ENCODE measurements around the gene UBTF. TPM values are rescaled to one million over a fixed set of nuclear protein-coding genes. Genes with fewer than 3 reads are reported as not detected.

UBTF gene
- total and polyA plus RNA-seq, 9 of the 15 experiments (the other 6 are each of a cell fraction or from before 2014, with no cell fraction given) = 1.2 to 113 (median 83.6) TPM

DNA sequence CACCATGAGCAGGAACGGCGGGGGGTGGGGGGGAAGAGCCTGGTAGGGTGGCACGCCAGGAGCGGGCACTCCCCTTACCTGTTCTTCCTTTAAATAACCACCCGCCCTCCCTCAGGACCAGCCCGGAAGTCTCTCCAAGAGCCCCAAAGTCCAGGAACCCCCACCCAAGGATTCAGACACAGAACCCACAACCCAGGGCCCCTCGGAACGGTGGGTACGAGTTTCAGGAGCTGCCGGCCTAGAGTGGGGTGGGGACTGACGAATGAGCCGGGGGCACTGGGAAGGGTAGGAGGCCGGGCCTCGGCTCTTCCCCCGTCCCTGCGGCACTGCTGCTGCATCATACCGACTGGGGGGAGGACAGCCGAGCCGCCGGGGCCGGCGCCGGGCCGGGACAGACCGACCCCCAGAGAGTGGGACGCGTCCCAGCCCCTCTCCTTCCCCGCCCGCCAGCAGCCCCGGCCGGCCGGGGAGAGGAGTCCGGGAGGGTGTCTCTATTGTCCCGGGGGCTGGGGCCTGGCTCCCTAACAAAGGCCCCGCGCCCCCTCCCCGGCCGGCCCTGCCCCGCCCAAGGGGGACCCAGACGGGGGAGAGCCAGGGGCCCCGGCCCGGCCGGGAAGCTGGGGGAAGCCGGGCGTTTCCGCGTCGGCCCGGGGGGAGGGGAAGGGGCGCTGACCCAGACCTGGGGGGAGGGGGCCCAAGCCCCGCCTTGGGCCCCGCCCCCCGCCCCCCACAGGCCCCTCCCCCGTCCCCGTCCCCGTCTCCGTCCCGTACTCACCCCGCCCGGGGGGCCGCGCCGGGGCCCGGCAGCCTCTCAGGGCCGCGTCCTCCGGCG, 20.5 kb downstream of the UBTF start (continued):
- TF ChIP-seq DLX4 (CRISPR knock-in tag; IDR thresholded peaks at IDR 0.05) (no peak), ZNF445 (CRISPR knock-in tag; IDR thresholded peaks at IDR 0.05; ENCODE audit: low read depth) (no peak), GATA2 (CRISPR knock-in tag; IDR thresholded peaks at IDR 0.05) (no peak), SMAD4 (CRISPR knock-in tag; conservative IDR thresholded peaks at IDR 0.05) (no peak), NR1H2 (CRISPR knock-in tag; IDR thresholded peaks at IDR 0.05) (0 out of 2 replicates have a peak, but pooled peaks have one; percentile 4), CTBP1 (IDR thresholded peaks at IDR 0.05; ENCODE audit: borderline replicate concordance) (no peak), CCAR2 (IDR thresholded peaks at IDR 0.05; ENCODE audit: low read depth, low read length) (no peak), HINFP (tag; conservative IDR thresholded peaks at IDR 0.05; ENCODE audit: low read depth) (no peak), FOXM1 (IDR thresholded peaks at IDR 0.05; ENCODE audit: low read depth) (no peak), FOXM1 (CRISPR knock-in tag; IDR thresholded peaks at IDR 0.05; ENCODE audit: low read depth) (no peak), ZNF592 (IDR thresholded peaks at IDR 0.05) (no peak), ZNF584 (CRISPR knock-in tag; IDR thresholded peaks at IDR 0.05; ENCODE audit: low read depth) (no peak), TBL1XR1 (IDR thresholded peaks at IDR 0.05; ENCODE audit: low read length in 2 of 2) (no peak), HCFC1 (IDR thresholded peaks at IDR 0.05; ENCODE audit: low read depth, low read length) (no peak), LEF1 (IDR thresholded peaks at IDR 0.05) (no peak)
- TF ChIP-seq, protein P1, sequence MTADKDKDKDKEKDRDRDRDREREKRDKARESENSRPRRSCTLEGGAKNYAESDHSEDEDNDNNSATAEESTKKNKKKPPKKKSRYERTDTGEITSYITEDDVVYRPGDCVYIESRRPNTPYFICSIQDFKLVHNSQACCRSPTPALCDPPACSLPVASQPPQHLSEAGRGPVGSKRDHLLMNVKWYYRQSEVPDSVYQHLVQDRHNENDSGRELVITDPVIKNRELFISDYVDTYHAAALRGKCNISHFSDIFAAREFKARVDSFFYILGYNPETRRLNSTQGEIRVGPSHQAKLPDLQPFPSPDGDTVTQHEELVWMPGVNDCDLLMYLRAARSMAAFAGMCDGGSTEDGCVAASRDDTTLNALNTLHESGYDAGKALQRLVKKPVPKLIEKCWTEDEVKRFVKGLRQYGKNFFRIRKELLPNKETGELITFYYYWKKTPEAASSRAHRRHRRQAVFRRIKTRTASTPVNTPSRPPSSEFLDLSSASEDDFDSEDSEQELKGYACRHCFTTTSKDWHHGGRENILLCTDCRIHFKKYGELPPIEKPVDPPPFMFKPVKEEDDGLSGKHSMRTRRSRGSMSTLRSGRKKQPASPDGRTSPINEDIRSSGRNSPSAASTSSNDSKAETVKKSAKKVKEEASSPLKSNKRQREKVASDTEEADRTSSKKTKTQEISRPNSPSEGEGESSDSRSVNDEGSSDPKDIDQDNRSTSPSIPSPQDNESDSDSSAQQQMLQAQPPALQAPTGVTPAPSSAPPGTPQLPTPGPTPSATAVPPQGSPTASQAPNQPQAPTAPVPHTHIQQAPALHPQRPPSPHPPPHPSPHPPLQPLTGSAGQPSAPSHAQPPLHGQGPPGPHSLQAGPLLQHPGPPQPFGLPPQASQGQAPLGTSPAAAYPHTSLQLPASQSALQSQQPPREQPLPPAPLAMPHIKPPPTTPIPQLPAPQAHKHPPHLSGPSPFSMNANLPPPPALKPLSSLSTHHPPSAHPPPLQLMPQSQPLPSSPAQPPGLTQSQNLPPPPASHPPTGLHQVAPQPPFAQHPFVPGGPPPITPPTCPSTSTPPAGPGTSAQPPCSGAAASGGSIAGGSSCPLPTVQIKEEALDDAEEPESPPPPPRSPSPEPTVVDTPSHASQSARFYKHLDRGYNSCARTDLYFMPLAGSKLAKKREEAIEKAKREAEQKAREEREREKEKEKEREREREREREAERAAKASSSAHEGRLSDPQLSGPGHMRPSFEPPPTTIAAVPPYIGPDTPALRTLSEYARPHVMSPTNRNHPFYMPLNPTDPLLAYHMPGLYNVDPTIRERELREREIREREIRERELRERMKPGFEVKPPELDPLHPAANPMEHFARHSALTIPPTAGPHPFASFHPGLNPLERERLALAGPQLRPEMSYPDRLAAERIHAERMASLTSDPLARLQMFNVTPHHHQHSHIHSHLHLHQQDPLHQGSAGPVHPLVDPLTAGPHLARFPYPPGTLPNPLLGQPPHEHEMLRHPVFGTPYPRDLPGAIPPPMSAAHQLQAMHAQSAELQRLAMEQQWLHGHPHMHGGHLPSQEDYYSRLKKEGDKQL (CRISPR knock-in tag; IDR thresholded peaks at IDR 0.05; ENCODE audit: borderline replicate concordance) = no peak

Data from K562 (cell line).